GM23248 (cell line): ENCODE data around the gene RERE.

ENCODE experiments used
- EZH2 ChIP-seq: fragments of 200-600 bp; sonication (generic); IDR thresholded peaks from 2 replicates; pipeline ENCODE4 v1.6.1; 2018; ENCODE audit warnings: antibody characterized with exemption, mild to moderate bottlenecking; ENCODE audit not compliant: insufficient read depth, poor library complexity, severe bottlenecking
- EZH2phosphoT487 ChIP-seq: fragments of 200-600 bp; sonication (generic); IDR thresholded peaks from 2 replicates; pipeline ENCODE4 v1.6.1; 2018; ENCODE audit warnings: antibody characterized with exemption, moderate library complexity, mild to moderate bottlenecking, low read depth; ENCODE audit not compliant: insufficient read depth

- TF ChIP-seq EZH2 (no peak), EZH2phosphoT487 (no peak)
Measured at GRCh38 chr1:8370905-8371315, 446.5 kb downstream of the RERE start.
